HCEC 1CT (cell line): ENCODE data around the gene TBRG4.

ENCODE experiments used
- DNase-seq: peaks from one replicate; pipeline ENCODE4 v3.0.0-alpha.2; 2017

The TBRG4 gene

DNA sequence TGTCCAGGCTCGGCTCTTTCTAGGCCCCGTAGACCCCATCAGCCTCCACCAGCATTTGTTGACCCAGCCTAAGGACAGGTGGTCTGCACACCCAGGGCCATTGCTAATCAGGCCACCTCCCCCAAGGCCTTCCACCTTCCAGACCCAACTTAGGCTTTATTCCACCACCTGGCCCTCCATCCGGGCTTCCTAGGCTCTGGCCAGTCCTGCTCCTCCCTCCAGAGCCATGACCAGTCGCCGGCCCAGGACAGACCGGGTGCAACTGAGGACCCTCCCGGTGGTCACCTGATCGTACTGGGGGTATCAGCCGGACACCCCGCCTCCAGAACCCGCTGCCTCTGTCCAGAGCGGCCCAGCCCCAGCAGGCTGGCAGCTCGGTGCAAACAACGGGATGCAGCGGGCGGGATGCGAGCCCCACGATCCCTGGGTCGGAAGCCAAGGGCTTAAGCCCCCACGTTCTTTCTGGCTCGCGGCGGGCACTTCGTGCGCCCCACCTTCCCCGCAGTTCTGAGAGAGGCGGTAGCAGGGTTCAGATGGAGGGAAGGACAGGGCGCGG lies 23.3 kb downstream of the TBRG4 start:
- DNase-seq: no peak

DNA sequence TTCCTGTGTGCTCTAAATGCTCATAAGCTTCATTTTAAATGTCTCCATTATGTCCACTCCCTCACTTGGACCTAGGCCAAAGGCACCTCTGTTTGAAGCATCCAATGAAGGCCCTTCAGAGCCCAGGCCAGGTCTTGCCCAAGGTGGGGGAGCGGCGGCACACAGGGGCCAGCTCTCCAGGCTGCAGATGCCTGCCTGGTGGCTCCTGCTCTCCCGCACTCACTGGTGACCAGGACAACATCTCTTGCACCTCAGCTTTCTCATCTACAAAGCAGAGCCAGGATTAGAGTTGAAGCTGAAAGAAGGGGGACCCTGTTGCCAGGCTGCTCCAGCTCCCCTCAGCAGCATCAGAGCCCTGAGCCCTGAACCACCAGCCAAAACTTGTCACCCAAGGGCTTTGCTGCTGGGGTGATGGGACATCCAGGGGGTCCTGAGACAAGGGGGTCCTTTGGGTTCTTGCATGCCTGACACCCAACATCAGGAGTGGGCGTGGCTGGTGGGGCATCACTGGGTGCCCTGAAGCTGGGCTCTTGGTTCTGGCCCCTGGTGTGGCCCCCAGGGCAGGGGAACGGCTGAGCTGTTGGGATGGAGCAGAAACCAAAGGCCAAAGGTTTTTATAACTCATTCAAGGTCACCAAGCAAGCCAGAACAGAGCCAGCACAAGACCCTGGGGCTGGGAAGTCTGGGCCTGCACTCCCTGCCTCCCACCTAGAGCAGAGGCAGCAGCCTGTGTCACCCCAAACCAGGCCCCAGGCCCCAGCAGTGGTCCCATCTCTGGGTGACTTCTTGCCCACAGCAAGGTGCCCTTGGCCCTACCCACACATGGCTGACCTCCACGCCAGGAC lies 24.0 kb downstream of the TBRG4 start:
- DNase-seq: no peak

DNA sequence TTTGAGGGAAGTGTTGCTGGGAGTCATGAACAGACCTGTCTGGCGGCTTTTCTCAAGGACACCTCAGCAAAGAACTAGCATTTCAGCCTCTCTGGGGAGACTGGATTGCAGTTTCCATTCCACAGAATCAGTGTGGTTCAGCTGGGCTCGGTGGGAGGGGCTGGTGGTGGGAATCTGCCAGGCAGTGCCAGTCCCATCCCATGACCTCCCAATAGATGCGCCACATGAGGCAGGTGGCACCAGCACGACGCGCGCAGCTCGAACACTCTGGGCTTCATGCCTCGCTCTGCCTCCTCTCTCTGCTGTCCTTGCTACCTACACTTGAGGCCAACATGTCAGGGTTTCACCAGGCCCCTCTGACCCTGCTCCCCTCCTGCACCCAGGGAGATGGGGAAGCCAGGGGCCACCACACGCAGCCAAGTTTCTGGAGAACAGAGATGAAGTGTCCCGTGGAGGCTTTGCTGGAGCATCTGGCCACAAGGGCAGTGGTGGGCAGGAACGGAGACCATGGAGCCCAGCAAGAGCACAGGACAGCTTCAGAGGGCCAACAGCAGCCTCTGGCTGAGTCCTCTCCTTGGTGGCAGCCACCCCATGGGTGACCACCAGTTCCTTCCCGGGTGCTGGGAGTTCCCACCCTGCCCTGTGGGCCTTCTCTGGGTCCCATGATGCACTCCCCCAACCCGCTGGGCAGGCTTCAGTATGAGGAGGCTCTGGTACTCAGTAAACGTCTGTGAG lies 25.0 kb downstream of the TBRG4 start:
- no peak for DNase-seq

DNA sequence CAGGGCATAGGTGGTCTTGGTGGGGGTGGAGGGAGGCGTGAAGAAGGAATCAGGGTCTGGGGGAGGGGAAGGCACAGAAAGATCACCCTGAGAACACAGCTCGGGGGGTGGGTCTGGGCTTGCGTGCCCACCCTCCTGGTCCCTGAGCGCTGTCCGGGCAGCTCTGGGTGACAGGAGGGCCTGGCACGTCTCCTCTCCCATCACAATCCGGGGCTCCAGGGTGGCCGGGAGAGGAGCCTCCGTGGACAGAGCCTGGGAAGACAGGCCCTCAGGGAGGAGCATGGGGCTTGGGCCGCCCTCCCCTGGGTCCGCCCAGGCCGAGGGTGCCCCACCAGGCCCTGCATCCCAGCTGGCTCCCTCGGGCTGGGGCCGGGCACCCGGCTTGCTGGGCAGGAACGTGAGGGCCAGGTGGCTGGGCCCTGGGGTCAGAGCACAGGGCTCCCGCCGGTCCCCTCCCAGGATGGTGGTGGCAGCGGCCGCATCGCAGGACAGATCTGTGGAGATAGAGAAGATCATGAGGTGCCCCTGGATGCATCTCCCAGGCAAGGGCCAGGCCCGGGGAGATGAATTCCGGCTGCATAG lies 25.8 kb downstream of the TBRG4 start:
- DNase-seq: no peak

DNA sequence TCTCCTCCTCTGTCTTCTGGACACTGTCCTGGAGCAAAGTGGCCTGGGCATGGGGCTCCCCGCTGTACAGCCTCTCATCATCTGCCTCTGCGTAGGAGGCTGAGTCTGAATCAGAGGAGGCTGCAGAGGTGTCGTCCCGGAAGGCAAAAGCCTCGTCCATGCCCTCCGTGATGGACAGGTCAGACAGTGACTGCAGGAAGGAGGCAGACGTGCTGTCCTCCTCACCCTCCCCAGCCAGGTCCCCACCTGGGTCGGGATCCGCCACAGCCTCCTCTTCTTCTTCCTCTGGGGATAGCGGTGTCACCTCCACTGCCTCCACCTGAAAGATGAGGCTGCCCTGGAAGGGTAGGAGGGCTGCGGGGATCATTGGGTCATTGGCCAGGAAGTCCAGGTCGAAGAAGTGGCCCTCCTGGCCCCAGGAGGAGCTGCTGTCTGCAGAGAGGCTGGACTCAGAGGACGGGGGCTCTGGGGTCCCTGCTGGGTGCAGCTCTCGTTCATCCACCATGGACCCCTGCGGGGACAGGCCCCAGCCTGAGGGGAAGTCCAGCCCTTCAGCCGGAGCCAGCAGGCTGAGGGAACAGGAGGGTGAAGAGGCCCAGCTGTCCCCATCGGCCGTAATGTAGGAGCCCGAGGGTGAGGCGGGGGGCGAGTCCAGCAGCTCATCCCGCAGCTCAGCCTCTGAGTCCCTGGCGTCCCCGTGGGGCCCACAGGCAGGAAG lies 26.4 kb downstream of the TBRG4 start:
- no peak for DNase-seq

DNA sequence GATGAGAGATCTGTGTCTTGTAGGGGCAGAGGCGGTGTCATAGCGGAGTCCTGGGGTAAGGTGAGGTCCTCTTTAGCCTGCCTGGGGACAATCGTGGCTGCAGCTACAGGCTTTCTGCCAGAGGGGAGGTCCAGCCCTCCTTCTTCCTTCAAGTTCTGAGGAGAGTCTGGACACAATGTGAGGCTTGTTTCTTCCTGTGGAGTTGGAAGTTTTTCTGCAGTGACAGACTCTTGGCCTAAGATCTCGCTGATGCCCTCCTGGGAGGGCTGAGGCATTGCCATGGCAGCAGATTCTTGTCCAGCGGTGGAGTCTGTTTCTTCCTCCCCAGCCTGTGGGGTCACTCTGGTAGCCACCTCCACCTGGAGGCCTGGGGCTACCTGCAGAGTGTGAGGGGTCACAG lies 27.2 kb downstream of the TBRG4 start:
- no peak for DNase-seq

DNA sequence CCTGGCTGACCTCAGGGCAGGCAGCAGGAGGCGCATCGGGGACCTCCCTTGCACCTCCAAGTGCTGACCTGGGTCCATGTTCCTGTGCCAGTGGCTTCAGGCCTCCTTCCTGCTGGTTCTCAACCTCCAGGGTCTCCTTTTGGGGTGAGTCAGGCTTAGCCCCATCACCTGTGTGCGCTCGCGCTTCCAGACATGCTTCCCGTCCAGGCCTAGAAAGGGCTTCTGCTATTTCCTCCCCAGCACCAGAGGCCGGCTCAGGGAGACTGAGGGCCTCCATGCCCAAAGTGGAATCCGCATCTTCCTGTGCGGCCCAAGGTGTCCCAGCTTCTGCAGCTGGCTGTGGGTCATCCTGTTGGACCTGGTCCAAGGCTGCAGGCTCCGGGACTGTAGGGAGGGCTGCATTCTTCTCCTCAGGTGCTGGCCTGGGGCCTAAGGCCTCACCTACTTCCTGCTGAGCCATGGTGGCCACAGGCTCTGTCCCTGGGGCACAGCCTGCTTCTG lies 28.6 kb downstream of the TBRG4 start:
- no peak for DNase-seq

DNA sequence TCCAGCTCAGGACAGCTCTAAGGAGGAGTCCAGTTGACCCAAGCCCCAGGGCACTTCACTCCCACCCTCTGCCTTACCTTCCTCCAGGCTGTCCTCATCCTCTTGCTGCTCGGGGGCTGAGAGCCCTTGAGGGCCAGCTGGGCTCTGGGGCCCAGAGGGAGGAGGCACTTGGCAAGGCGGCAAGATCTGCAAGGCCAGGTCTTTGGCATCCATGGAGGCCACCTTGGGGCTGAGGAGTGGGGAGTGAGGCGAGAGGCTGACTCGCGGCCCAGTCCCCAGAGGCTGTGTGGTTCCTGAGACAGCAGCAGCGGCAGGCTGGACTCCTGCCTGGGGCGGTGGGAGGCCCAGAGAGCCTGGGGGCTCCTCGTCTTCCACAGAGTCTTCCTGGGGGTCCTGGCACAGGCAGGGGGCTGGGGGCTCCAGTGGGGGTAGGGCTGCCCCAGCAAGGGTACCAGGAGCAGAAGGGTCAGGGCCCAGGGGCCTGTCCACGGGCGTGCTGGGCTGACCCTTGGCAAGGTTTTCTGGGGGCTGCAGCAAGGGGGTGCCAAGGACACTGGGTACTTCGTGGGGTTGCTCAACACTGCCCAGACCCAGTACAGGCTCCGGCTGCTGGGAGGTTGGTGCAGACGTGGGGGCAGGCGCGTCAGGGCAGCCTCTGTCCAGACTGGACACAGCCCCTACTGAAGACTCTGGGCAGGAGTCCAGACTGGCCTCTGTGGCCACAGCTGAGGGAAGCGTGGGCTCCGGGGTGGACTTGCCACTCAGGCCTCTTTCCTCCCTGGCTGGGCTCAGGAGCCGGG lies 29.3 kb downstream of the TBRG4 start:
- no peak for DNase-seq

DNA sequence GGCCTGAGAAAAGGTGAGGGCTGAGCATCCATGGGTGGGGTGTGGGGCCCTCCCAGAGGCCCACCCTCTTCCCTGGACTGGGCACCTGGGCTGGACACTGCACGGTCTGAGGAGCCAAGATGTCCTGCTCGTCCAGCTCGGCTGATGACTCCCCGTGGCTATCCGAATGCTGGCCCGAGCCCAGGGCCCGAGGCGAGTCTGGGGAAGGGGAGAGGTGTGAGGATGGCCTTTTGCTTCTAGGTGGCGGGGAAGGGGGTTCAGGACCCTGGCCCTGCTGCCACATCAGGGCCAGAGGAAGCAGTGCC lies 29.9 kb downstream of the TBRG4 start:
- no peak for DNase-seq

DNA sequence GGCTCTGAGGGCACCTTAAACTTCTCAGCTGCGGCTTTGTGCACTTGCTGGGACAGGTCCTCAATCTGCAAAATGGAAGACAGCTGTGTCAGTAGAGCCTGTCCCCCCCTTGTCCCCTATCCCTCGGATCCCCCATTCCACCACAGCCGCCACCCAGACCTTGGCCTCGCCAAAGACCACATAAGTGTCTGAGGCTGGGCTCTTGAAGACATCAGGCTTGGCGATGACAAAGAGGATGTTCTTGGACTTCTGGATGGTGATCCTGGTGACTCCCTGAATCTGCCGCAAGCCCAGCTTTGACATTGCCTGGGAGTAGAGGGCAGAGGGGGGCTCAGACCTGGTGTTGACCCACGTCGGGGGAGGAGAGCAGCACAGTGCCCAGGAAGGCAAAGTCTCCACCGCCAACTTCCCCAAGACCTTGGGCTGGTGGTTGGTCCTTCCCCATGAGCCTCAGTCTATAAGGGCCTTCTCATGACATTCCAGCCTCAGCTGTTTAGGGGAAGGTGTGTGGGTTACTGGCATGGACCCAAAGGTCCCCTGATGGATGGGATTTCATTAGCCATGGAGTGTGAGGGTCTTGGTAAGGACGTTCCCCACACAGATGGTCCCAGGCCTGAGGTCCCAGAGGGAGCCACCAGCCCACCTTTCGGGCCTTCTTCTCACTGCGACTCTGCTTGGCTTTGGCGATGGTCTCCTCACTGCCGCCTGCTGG lies 30.4 kb downstream of the TBRG4 start:
- DNase-seq: no peak

DNA sequence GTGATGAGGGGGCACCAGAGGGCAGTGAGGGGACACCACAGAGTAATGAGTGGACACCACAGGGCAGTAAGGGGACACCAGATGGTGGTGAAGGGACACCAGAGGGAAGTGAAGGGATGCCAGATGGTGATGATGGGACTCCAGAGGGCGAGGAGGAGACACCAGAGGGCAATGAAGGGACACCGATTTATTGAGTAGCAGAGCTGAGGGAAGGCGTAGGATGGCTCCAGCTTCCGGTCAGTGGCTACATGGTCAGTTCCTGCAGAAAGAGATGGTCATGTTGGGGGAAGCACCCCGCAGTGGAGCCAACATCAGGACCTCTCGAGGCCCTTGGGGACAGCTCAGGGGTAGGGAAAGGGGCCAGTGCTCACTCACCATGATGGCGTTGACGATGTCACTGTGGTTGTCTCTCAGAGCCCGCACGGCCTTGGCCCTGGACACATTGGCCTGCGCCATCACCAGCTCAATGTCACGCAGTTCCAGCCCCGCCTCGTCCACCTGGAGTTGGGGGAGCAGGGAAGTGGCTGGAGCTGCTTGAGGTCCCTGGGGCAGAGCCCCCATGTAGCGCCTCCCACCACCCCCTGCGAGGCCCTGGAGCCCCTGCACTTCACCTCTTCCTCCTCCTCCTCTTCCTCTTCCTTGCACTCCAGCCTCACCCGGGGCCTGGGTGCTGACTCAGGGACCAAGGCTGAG lies 31.1 kb downstream of the TBRG4 start:
- no peak for DNase-seq

DNA sequence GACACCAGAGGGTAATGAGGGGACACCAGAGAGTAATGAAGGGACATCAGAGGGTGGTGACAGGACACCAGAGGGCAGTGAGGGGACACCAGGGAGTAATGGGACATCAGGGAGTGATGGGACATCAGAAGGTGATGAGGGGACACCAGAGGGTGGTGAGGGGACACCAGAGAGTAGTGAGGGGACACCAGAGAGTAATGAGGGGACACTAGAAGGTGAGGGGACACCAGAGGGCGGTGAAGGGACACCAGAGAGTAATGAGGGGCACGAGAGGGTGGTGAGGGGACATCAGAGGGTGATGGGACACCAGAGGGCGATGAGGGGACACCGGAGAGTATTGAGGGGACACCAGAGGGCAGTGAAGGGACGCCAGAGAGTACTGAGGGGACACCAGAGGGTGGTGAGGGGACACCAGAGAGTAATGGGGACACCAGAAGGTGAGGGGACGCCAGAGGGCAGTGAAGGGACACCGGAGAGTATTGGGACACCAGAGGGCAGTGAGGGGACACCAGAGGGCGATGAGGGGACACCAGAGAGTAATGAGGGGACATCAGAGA lies 33.3 kb downstream of the TBRG4 start:
- DNase-seq: no peak

DNA sequence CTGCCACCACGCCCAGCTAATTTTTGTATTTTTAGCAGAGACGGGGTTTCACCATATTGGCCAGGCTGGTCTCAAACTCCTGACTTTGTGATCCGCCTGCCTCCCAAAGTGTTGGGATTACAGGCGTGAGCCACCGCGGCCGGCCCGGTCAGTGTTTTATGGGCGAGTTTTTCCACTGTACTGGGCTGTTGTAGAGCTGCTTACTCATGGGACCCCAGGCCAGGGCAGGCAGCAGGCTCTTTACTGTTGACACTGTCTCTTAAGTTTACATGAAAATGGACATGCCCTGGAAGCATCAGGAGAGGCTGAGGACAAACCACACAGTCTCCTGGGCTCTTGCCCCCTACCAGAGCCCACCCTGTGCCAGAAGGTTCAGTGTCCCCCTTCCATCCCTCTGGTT lies 33.9 kb downstream of the TBRG4 start:
- no peak for DNase-seq

DNA sequence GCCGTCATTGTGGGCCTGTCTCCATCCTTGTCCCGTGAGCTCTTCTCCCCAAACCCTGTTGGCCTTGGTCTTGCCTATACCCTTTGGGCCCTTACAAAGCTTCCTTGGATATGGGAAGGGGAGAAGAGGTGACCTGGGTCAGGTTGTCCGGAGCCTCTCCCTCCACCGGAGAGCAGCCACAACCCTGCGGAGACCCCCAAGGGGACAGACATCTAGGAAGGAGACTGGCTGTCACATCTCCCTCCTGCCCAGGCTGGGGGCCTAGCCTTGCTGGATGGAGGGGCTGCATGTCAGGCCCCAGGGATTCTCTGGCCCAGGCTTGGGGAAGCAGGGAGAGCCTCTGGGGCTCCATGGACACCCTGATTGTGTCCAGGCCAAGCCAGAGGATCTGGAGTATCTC lies 34.6 kb downstream of the TBRG4 start:
- DNase-seq: no peak

DNA sequence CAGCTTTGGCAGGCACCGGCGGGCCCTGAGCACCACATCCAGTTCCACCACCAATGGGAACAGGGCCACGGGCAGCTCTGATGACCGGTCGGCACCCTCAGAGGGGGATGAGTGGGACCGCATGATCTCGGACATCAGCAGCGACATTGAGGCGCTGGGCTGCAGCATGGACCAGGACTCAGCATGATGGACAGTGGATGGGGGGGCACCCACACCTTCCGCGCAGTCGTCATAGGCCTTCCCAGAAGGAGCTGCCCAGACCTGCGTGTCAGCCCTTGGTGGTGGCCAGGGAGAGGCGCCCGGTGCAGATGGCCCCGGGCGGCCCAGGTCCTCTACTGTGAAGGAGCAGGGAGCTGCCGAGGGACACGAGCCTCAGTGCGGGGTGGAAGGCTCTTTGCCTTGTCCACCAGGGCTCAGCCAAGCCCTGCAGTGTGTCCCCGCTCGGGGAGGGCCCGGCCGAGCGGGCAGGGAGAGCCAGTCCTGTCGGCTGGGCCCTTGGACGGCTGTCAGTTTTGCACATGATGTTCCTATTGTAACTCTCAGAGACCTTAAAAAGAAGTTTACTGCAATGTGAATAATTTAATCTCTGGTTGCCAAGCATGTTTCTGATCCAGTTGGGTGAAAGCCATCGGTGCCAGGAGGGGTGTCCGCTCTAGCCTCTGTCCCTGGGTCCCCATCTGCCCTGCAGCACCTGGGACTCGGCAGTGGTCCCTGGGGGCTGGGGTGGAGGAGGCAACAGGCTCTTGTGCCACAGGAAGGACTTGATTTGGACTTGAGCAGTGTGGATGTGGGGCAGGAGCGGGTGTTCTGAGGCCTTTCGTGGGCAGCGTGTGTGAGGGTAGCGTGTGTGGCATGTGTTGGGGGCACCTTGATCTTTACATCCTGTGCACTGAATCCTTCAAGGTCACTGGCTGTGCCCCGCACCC lies 35.4 kb downstream of the TBRG4 start:
- DNase-seq: no peak

DNA sequence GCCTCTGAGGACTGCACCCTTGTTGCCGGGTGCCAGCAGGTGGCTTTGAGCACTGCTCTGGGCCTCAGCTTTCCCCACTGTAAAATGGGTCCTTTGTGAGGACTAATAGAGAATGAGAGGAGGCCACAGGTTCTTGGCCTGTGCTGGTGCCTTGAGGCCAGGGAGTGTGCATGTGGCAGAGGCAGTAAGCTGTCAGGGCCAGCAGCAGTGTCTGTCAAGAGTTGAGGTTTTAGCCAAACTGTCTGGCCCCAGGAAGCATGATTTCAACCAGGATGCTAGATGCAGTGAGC lies 36.2 kb downstream of the TBRG4 start:
- DNase-seq: no peak

DNA sequence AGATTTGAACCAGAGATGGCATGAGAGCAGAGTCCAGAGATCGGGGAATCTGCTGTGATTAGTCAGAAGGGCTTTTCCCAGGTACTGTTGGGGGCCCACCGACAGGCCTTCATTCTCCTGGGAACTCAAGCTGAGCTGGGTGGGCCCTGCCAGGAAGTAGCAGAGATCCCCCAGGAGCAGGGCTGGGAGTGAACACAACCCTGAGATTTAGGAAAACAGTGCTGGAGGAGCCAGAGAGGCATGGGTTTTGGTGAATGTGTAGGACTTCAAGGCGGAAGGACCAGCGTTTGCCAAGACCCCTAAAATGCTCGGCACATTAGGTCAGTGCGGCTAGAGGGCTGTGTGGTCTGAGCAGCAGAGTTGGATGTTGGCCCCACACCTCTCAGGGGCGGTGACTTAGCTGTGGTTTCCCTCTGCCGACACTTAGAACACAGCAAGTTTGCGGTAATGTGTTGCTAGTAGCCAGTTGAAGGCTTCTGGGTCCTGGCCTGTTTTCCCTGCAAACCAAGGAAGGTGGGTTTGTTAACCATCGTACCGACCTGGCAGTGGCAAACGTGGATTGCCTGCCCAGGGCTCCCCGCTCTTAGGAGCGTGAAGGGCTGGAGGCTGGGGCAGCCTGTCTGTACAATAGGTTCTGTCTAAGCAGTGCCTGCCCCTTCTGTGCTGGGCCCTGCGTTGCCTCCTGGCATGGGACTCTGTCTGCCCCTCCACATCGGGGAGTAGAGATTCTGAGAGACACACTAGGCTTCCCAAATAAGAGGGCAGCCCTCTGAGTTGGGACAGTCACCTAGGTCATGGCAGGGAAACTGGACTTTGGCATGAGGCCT lies 36.8 kb downstream of the TBRG4 start:
- no peak for DNase-seq

DNA sequence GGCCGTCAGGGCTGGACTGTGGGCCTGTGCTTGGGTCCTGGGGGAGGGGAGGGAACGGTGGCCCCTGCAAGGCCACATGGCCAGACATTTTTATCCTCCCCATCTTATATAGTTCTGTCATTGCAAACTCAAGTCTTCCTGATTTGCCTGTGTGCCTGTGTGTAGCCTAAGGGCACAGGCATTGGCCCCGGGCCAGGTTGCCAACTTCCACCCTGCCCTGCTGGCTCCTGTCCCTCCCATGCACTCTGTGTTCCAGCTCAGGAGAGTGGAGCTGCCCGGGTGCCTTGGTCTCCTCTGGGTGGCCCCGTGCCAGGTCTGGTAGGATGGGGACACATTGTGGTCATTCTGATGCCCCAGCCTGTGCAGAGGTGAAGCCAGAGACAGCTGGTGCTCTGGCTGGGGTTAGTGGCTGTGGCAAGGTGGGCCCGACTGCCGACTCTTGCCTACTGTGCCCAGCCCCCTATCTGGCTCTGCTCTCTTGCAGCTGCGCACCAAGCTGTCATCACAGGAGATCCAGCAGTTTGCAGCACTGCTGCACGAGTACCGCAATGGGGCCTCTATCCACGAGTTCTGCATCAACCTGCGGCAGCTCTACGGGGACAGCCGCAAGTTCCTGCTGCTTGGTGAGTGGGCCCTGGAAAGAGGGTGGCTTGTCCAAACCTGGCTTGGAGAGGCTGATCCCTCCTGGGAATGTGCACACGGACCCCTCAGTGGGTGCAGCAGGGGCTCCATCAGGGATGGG lies 37.5 kb downstream of the TBRG4 start:
- DNase-seq: no peak
